Measurements from ENCODE around the gene STXBP5.

Gene STXBP5

GRCh38 chr6:147204060-147204785, at the start of gene STXBP5:
STXBP5 (plus strand) TSS chr6:147204417; CDS start chr6:147204533, 116 bp downstream.
- no peaks in the 10 kb centered on the region for H4K20me1 ChIP-seq (ENCODE audit: insufficient read depth, low read length)
- no peaks in the 10 kb centered on the region for H3K27me3 ChIP-seq (ENCODE audit: low read depth, low read length)
- no peaks in the 10 kb centered on the region for H3K36me3 ChIP-seq (replicated peaks; ENCODE audit: low read depth, low read length)
- peaks cover 9% of the 10 kb centered on the region for H3K79me2 ChIP-seq (ENCODE audit: low read length)
- no peak for TF ChIP-seq CTCF (IDR thresholded peaks at IDR 0.05; ENCODE audit: low read depth, low read length)
- no peaks in the 10 kb centered on the region for H3K9me3 ChIP-seq (ENCODE audit: insufficient read depth, low read length)
- H3K27ac ChIP-seq (ENCODE audit: low read length), result peak within 1 kb of the TSS; percentile 46
- peak within 1 kb of the TSS; percentile 96 for H2AFZ ChIP-seq (ENCODE audit: low read depth, low read length)
- peak within 1 kb of the TSS; percentile 88 for H3K4me2 ChIP-seq (ENCODE audit: low read length)
- peaks cover 14% of the 10 kb centered on the region; the same call in 1 of the 2 replicates for H3K4me1 ChIP-seq (ENCODE audit: low read length)
- H3K9ac ChIP-seq (ENCODE audit: low read length), result peak within 1 kb of the TSS; percentile 71
- H3K4me3 ChIP-seq (ENCODE audit: low read length), result peak within 1 kb of the TSS; percentile 91

GRCh38 chr6:147154454-147154853, 49.8 kb upstream of the STXBP5 start:
- peaks cover 3% of the 10 kb centered on the region; the same call in 1 of the 2 replicates for H3K27me3 ChIP-seq (ENCODE audit: low read depth, low read length)
- H3K9me3 ChIP-seq (ENCODE audit: insufficient read depth, low read length), result no peaks in the 10 kb centered on the region
- no peaks in the 10 kb centered on the region for H4K20me1 ChIP-seq (ENCODE audit: insufficient read depth, low read length)
- no peak overlapping the region for H3K4me3 ChIP-seq (ENCODE audit: low read length)
- no peaks in the 10 kb centered on the region for H3K4me1 ChIP-seq (ENCODE audit: low read length)
- no peak overlapping the region for H2AFZ ChIP-seq (ENCODE audit: low read depth, low read length)
- H3K79me2 ChIP-seq (ENCODE audit: low read length), result no peaks in the 10 kb centered on the region
- H3K4me2 ChIP-seq (ENCODE audit: low read length), result no peak overlapping the region
- H3K36me3 ChIP-seq (replicated peaks; ENCODE audit: low read depth, low read length), result no peaks in the 10 kb centered on the region
- H3K9ac ChIP-seq (ENCODE audit: low read length), result no peak overlapping the region
- no peak overlapping the region for H3K27ac ChIP-seq (ENCODE audit: low read length)
- TF ChIP-seq CTCF (IDR thresholded peaks at IDR 0.05; ENCODE audit: low read depth, low read length), result no peak
- TF ChIP-seq EZH2phosphoT487 (IDR thresholded peaks at IDR 0.05; ENCODE audit: low read depth), result no peak

- no peaks in the 10 kb centered on the region for H3K36me3 ChIP-seq (replicated peaks; ENCODE audit: low read depth, low read length)
- no peaks in the 10 kb centered on the region for H3K9me3 ChIP-seq (ENCODE audit: insufficient read depth, low read length)
- no peak overlapping the region for H3K9ac ChIP-seq (ENCODE audit: low read length)
- H2AFZ ChIP-seq (ENCODE audit: low read depth, low read length), result no peak overlapping the region
- H3K4me3 ChIP-seq (ENCODE audit: low read length), result no peak overlapping the region
- no peak overlapping the region for H3K4me2 ChIP-seq (ENCODE audit: low read length)
- H3K4me1 ChIP-seq (ENCODE audit: low read length), result no peaks in the 10 kb centered on the region
- H3K27me3 ChIP-seq (ENCODE audit: low read depth, low read length), result peaks cover 3% of the 10 kb centered on the region; the same call in 1 of the 2 replicates
- no peak overlapping the region for H3K27ac ChIP-seq (ENCODE audit: low read length)
- H4K20me1 ChIP-seq (ENCODE audit: insufficient read depth, low read length), result no peaks in the 10 kb centered on the region
- TF ChIP-seq CTCF (IDR thresholded peaks at IDR 0.05; ENCODE audit: low read depth, low read length) (no peak), EZH2phosphoT487 (IDR thresholded peaks at IDR 0.05; ENCODE audit: low read depth) (no peak)
- no peaks in the 10 kb centered on the region for H3K79me2 ChIP-seq (ENCODE audit: low read length)
Observed at GRCh38 chr6:147156218-147156617, 48.0 kb upstream of the STXBP5 start.

GRCh38 chr6:147156799-147157382, 47.3 kb upstream of the STXBP5 start:
- H3K4me2 ChIP-seq (ENCODE audit: low read length), result no peak overlapping the region
- no peaks in the 10 kb centered on the region for H3K9me3 ChIP-seq (ENCODE audit: insufficient read depth, low read length)
- no peaks in the 10 kb centered on the region for H3K36me3 ChIP-seq (replicated peaks; ENCODE audit: low read depth, low read length)
- H3K79me2 ChIP-seq (ENCODE audit: low read length), result no peaks in the 10 kb centered on the region
- no peak for TF ChIP-seq EZH2phosphoT487 (IDR thresholded peaks at IDR 0.05; ENCODE audit: low read depth)
- H3K4me1 ChIP-seq (ENCODE audit: low read length), result no peaks in the 10 kb centered on the region
- no peak overlapping the region for H3K9ac ChIP-seq (ENCODE audit: low read length)
- no peaks in the 10 kb centered on the region for H4K20me1 ChIP-seq (ENCODE audit: insufficient read depth, low read length)
- no peak overlapping the region for H3K4me3 ChIP-seq (ENCODE audit: low read length)
- H2AFZ ChIP-seq (ENCODE audit: low read depth, low read length), result no peak overlapping the region
- peaks cover 3% of the 10 kb centered on the region; the same call in 1 of the 2 replicates for H3K27me3 ChIP-seq (ENCODE audit: low read depth, low read length)
- H3K27ac ChIP-seq (ENCODE audit: low read length), result no peak overlapping the region
